ENCODE measurements around the gene INTS1. TPM values are rescaled to one million over a fixed set of nuclear protein-coding genes. Genes with fewer than 3 reads are reported as not detected.

The INTS1 gene
- total and polyA plus RNA-seq, 2 experiments from 2014 or later, result 30.0 to 57.3 TPM

GRCh38 chr7:1473864-1474512, 30.2 kb downstream of the INTS1 start:
- WGBS (ENCODE audit: low lambda C conversion rate, missing lambda C conversion rate), result 41% methylated on average over 29 of the region's 37 CpGs
- Histone ChIP-seq H3K4me1 (ENCODE audit: insufficient read depth) (no peaks in the 10 kb centered on the region), H4K20me1 (ENCODE audit: insufficient read depth, poor library complexity, severe bottlenecking) (no peaks in the 10 kb centered on the region), H2AFZ (no peak overlapping the region), H3K4me2 (no peak overlapping the region), H3K36me3 (replicated peaks; ENCODE audit: insufficient read depth, low read depth) (no peaks in the 10 kb centered on the region), H3K79me2 (no peaks in the 10 kb centered on the region), H3K9me3 (ENCODE audit: low read depth) (no peaks in the 10 kb centered on the region), H3K4me3 (no peak overlapping the region), H3K27ac (no peak overlapping the region), H3K9me2 (replicated peaks; ENCODE audit: insufficient read depth) (no peaks in the 10 kb centered on the region), H3K27me3 (no peaks in the 10 kb centered on the region)
- DNase-seq (ENCODE audit: low spot score), result peak; percentile 95
- no peak for TF ChIP-seq EZH2 (IDR thresholded peaks at IDR 0.05; ENCODE audit: borderline replicate concordance)
- peak; percentile 91 for TF ChIP-seq CTCF (IDR thresholded peaks at IDR 0.05; ENCODE audit: poor library complexity)

GRCh38 chr7:1470901-1471300, 33.3 kb downstream of the INTS1 start:
- H4K20me1 ChIP-seq (ENCODE audit: insufficient read depth, poor library complexity, severe bottlenecking), result no peaks in the 10 kb centered on the region
- H3K27me3 ChIP-seq, result no peaks in the 10 kb centered on the region
- no peak overlapping the region for H3K4me2 ChIP-seq
- no peak overlapping the region for H3K27ac ChIP-seq
- H3K4me1 ChIP-seq (ENCODE audit: insufficient read depth), result peaks cover 12% of the 10 kb centered on the region
- H2AFZ ChIP-seq, result no peak overlapping the region
- H3K9me3 ChIP-seq (ENCODE audit: low read depth), result no peaks in the 10 kb centered on the region
- H3K4me3 ChIP-seq, result no peak overlapping the region
- H3K9me2 ChIP-seq (replicated peaks; ENCODE audit: insufficient read depth), result no peaks in the 10 kb centered on the region
- no peaks in the 10 kb centered on the region for H3K36me3 ChIP-seq (replicated peaks; ENCODE audit: insufficient read depth, low read depth)
- WGBS (ENCODE audit: low lambda C conversion rate, missing lambda C conversion rate), result 98% methylated on average over 19 of the region's 21 CpGs
- no peak for DNase-seq (ENCODE audit: low spot score)
- TF ChIP-seq EZH2 (IDR thresholded peaks at IDR 0.05; ENCODE audit: borderline replicate concordance) (no peak), CTCF (IDR thresholded peaks at IDR 0.05; ENCODE audit: poor library complexity) (no peak), EZH2phosphoT487 (IDR thresholded peaks at IDR 0.05; ENCODE audit: low read depth, severe bottlenecking, unreplicated experiment) (no peak)
- H3K79me2 ChIP-seq, result no peaks in the 10 kb centered on the region

- Histone ChIP-seq H4K20me1 (ENCODE audit: insufficient read depth, poor library complexity, severe bottlenecking) (no peaks in the 10 kb centered on the region), H3K36me3 (replicated peaks; ENCODE audit: insufficient read depth, low read depth) (no peaks in the 10 kb centered on the region)
- DNase-seq (ENCODE audit: low spot score), result no peak
These were observed 35.4 kb downstream of the INTS1 start for GRCh38 chr7:1468643-1469298.

More at GRCh38 chr7:1468643-1469298, 35.4 kb downstream of the INTS1 start:
- H3K4me2 ChIP-seq, result no peak overlapping the region
- H3K4me1 ChIP-seq (ENCODE audit: insufficient read depth), result peaks cover 14% of the 10 kb centered on the region
- no peaks in the 10 kb centered on the region for H3K79me2 ChIP-seq
- H3K4me3 ChIP-seq, result no peak overlapping the region
- no peaks in the 10 kb centered on the region for H3K9me3 ChIP-seq (ENCODE audit: low read depth)
- no peak overlapping the region for H2AFZ ChIP-seq
- H3K9me2 ChIP-seq (replicated peaks; ENCODE audit: insufficient read depth), result no peaks in the 10 kb centered on the region
- H3K27ac ChIP-seq, result no peak overlapping the region
- WGBS (ENCODE audit: low lambda C conversion rate, missing lambda C conversion rate), result 94% methylated on average over 24 of the region's 24 CpGs
- TF ChIP-seq EZH2 (IDR thresholded peaks at IDR 0.05; ENCODE audit: borderline replicate concordance) (no peak), EZH2phosphoT487 (IDR thresholded peaks at IDR 0.05; ENCODE audit: low read depth, severe bottlenecking, unreplicated experiment) (no peak), CTCF (IDR thresholded peaks at IDR 0.05; ENCODE audit: poor library complexity) (no peak)
- H3K27me3 ChIP-seq, result no peaks in the 10 kb centered on the region

Data from hepatocyte (in vitro differentiated cells).